NCI-H128 (cell line): ENCODE results near the gene PTPRF.

Source experiments
- DNase-seq: peaks from one replicate; lab custom pipeline; 2025; ENCODE audit not compliant: unreplicated experiment; lab: John Stamatoyannopoulos, UW

PTPRF gene

DNA sequence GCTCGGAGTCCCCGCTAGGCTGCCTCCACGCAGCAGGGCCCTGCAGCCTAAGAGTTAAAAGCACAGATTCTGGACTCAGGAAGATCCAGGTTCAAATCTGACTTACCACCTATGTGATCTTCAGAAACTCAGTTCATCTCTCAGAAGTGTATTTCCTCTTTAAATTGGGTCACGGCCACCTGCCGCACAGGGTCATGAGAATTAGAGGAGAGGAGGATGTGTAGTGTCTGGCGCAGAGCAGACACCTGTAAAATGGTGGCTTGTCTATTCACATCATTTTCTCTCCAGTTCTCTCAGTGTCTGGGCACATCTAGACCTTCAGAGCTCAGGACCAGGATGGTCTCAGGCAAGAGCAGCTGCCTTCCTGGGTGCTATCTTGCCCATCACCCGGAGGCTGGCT lies 45.8 kb downstream of the PTPRF start:
- DNase-seq = no peak

DNA sequence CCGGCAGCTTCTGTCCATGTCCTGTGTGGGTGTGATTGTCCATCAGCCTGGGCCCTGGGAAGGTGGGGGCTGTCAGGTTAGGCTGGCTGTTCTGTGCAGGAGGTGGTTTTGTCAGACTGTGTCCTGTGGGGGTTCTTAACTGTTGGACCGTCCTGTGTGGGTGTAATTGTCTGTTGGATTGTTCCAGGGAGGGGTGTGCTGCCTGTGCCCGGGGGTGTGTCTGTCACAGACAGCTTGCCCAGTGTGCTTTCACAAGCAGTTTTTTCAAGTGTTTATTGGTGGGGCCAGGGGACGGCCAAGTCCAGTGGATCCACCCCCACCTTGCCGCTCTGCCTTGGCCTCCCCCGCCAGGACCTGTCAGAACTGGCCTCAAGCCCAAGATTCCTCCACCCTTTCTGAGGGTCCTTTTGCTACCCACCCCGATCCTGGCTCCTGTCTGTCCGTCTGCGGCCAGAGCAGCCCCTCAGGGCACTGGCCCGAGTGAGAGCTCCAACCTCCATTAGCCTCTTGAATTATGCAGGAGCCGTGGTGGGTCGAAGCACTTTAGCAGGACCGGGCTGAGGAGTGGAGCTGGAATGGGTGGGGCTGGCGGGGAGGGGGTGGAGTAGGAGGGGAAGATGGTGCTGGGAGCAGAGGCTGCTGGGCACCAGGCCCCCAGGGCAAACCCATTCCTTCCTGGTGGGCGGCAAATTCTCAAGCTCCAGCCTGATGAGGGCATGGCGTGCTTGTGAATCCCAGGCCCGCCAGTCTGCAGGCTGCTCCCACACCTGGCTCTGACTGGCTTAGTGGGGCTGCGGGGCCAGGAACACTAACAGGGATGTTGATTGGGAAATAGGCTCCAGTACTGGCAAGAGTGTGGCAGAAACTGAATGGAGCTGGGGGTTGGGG lies 47.2 kb downstream of the PTPRF start:
- DNase-seq = no peak

DNA sequence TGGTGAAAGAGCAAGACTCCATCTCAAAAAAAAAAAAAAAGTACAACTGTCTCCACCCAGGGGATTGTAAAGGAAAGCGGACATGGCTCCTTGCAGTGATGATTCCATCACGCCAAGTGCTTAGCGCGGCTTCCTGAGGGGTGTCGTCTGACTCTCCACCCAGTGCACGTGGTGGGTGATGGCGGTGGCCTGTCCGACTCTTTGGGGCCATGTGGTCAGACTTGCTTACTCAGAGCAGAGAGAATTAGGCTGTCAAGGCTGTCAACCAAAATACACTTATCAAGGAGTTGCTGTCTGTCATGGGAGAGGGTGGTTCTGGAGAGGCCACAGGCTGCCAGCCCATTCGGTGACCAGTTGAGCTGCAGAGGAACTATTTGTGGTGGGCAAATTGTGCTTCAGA lies 49.4 kb downstream of the PTPRF start:
- no peak for DNase-seq

DNA sequence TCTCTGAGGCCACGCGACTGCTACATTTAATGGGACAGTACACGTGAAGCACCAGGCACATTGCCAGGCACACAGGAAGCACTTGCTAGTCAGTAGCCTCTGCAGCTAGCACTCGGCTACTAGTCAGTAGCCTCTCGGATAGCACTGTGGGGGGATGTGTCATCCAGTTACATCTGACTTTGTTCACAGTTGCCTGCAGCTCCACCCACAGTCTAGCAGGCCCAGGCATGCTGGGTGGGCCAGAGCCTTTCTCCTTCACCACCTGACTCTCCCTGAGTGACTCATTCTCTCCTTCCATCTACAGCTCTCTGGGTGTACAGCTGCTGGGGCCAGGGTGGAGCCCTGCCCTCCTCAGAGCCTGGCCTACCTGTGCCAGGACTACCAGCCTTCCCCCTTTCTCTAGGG lies 51.5 kb downstream of the PTPRF start:
- peak; percentile 81 for DNase-seq

DNA sequence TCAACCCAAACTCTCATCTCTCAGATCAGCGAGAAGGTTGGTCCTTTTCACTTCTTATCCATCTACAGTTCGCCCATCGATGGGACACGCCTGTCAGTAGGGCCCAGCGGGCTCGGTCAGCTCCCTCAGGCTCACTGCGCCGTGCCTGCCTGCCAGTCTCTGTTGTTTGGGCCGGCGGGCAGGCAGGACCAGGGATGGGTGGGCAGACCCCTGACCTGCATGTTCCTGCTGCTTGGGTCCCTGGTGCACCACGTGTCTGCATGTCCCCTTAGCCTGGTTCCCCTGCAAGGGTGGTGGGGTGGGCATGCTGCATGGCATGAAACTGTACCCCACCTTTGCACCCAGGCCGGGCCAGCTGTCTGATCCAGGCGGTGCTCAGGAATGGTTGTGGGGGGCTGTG lies 52.4 kb downstream of the PTPRF start:
- no peak for DNase-seq

DNA sequence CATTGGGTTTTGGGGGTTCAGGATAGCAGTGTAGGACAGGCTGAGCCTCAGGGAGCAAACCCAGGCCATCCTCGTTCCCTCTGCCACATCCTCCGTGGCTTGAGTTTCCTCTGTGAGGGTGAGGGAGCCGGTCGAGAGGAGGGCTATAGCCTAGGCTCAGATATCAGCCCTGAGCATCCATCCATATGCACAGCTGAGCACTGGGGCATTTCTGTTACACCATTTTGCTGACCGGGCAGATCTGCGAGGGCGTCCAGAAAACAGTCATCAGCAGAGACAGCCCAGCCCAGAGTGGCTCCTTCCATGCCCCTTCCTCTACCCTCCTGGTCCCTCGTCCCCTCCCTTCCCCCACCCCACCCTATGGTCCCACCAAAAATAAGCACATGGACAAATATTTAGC lies 53.5 kb downstream of the PTPRF start:
- no peak for DNase-seq

DNA sequence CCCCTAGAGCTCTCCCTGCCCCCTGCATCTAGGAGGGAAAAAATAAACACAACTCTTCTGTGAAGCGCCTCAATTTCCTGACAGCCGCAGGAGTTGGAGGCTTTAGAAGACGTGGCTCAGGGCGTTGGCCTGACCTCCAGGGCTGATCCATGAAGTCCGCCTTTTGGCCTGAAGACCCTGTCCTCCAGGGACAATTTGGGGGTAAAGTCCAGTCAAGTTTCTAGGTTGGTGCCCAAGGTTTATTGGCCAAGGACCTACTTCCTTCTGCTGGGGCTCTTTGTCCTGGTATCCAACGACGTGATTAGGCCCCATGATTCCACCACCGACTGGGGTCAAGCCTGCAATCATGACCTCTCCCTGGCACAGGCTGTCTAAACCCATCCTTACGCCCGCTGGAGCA lies 54.9 kb downstream of the PTPRF start:
- no peak for DNase-seq

DNA sequence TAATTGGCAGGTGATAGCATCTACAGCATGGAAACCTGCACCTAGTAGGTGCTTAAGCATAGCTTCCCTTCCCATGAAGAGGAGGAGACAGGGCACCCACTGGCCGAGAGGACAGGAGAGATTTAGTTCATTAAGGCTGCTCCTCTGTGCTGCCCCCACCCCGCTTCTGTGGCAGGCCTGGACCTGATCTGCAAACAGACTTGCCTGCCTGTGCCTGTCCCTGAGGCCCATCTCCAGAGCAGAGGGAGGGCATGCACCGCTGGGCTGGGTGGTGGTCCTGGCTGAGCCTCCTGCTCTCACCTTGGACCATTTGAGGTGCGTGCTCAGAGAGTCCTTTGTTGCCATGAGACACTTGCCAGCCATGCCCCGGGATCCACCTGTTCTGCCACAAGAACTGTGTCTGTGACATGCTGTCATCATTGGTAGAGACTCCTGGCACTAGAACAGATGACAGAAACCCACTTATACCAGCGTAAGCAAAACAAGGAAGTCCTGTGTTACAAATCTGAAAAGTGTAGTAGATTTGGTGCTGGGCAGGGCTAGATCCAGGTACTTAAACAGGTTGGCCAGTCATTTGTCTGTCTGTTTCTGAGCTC lies 55.6 kb downstream of the PTPRF start:
- DNase-seq = no peak

DNA sequence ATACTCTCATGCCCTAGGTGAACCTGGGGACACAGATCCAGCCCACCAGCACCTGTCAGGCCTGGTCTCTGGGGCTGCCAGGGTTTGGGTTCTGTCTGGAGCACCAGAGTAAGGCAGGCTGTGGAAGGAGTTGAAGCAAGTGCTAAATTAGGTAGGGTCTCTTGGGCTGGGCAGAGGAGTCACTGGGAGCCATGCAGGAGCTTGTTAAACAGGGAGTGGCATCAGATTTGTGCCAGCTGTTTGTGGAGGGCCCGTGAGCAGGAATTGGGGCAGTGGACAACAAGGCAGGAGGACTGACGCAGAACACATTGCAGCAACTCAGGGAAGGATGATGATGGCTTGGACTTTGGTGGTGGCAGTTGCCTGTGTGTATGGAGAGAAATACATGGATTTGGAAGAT lies 56.3 kb downstream of the PTPRF start:
- no peak for DNase-seq

DNA sequence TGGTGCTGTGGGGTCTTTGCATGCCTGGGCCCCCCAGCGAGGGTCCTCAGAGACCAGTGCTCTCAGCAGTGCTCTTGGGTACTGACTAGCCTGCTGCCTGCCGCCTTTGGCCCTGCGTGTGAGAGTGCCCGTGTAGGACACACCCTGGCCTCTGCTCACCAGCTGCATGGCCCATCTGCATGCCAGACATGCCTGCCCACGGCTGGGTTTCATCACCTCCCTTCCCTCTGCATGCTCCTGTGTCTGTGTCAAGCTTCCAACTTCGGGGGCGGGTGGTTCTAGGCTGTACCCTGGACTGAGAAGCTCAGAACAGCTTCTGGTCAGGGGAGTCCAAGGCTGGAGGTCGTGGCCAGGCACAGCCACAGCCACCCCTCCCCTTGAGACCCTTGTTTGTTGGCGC lies 56.9 kb downstream of the PTPRF start:
- DNase-seq = no peak

DNA sequence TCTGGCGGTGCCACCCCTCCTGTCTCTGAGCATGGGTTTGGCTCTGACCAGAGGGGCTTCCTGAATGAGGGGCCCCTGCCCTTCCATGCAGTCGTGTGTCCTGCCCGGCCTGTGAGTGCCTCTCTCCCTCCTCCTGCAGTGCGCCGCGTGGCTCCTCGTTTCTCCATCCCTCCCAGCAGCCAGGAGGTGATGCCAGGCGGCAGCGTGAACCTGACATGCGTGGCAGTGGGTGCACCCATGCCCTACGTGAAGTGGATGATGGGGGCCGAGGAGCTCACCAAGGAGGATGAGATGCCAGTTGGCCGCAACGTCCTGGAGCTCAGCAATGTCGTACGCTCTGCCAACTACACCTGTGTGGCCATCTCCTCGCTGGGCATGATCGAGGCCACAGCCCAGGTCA lies 57.9 kb downstream of the PTPRF start:
- DNase-seq = no peak

DNA sequence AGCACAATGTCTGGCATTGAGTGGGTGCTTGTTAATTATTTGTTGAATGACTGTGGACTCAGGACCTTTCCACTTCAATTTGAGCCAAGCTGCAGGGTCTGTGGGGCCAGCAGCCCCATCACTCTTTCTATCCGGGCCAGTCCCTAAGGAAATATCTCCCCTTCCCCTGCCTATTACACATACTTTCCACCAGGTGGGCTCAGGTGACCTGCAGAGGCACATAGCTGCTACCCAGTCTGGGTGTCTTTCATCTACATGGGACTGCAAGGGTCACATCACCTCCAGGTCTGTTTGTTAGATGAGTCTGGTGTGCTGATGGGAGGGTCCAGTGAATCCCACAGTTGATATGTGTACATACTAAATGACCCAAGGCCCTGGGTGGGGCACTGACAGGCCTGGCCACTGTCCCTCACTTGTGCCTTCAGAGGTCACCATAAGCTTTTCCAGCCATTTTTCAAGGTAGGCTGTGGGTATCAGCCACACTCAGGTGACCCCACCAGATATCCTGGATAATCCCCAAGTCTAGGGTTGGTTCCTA lies 59.8 kb downstream of the PTPRF start:
- DNase-seq = no peak

DNA sequence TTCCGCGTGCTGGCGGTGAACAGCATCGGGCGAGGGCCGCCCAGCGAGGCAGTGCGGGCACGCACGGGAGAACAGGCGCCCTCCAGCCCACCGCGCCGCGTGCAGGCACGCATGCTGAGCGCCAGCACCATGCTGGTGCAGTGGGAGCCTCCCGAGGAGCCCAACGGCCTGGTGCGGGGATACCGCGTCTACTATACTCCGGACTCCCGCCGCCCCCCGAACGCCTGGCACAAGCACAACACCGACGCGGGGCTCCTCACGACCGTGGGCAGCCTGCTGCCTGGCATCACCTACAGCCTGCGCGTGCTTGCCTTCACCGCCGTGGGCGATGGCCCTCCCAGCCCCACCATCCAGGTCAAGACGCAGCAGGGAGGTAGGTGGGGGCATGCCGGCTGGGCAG lies 60.5 kb downstream of the PTPRF start:
- no peak for DNase-seq

DNA sequence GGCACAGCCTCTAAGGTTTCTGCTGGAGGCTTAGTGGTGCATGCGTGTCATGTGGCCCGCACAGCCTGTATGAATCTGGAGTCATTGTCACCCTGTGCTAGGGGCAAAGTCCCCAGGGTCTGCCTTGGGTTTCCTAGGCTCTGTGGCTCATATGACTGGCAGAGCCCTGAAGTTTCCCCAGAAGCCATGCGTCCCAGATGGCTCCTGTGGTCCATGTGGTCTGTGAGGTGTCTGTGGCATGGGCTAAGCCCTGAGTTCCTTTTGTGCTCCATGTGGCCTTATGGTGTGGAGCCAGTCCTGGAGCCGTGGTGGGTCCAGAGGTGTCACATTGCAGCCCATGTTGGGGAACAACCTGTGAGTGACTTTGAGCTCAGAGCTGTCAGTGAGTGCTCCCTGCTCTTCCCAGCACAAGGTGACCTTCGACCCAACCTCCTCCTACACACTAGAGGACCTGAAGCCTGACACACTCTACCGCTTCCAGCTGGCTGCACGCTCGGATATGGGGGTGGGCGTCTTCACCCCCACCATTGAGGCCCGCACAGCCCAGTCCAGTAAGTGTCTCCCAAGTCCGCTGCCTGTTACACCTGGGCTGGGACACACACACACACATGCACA lies 61.5 kb downstream of the PTPRF start:
- DNase-seq = no peak

DNA sequence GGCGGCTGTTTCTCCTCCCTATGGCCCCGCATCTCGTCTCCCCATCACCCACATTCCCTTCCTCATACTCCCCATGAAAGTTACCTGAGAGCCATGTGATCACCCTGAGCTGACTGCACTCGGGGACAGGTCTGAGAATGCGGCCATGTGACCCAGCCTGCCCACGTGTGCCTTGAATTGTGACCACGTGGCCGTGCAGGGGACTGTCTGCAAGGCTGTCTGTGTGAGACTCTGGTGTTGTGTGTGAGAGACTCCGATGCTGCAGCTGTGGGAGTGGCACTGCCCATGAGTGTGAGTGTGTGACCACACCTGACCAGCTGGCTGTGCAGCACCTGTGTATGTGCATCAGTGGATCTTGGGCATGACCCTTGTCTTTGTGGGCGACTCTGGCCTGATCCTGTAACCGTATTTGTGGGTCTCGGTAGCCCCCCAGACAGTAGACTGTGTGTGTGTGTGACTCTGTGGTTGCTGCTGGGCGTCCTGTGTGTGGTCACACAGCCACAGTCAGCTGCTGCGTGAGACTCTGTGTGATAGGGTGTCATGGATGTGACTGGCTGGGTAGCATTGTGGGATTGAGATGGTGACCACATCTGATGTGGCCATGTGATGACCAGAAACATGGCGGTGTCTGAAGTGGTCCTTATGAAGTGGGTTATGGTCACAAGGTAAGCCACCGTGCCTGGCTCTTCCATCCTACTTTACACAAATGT lies 62.4 kb downstream of the PTPRF start:
- no peak for DNase-seq

DNA sequence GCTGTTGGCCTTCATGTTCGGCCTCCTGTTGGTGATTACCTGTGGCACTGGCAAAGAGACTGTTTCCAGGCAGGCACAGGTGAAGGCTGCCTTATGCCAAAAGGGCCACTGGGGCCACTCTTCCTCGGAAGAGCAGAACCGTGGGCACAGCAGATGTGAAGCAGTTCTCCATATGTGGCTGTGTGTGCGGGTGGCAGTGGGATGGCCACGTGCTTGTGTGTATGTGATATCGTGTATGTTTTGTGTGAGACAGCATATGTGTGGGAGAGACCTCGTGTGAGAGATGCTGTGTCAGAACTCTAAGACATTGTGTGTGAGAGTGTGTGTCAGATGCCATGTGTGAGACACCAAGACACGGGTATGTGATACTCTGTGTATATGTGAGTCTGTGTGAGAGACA lies 65.9 kb downstream of the PTPRF start:
- no peak for DNase-seq

DNA sequence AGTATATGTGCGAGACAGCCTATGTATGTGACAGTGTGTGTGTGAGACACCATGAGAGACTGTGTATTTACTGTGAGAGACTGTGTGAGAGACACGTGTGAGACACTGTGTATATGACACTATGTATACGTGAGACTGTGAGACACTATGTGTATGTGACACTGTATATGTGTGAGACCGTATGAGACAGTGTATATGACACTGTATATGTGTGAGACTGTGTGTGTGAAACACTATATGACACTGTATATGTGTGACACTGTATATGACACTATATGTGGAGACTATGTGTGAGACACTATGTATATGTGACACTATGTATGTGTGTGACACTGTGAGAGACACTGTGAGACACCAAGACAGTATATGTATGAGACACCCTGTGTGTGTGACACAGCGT lies 66.3 kb downstream of the PTPRF start:
- DNase-seq = no peak

DNA sequence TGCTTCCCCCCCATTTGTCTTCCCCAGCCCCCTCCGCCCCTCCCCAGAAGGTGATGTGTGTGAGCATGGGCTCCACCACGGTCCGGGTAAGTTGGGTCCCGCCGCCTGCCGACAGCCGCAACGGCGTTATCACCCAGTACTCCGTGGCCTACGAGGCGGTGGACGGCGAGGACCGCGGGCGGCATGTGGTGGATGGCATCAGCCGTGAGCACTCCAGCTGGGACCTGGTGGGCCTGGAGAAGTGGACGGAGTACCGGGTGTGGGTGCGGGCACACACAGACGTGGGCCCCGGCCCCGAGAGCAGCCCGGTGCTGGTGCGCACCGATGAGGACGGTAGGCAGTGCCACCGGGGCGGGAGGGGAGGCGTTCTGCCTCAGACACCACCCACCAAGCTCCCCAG lies 67.0 kb downstream of the PTPRF start:
- no peak for DNase-seq

DNA sequence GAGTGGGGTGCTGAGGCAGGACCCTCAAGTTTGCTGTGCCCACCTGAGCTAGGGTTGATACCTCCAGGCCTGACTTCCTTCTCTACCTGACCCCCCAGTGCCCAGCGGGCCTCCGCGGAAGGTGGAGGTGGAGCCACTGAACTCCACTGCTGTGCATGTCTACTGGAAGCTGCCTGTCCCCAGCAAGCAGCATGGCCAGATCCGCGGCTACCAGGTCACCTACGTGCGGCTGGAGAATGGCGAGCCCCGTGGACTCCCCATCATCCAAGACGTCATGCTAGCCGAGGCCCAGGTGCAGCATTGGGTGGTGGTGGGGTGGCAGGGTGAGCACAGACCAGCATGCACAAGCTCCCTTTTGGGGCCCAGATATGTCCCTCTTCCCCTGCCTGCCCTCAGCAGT lies 67.9 kb downstream of the PTPRF start:
- no peak for DNase-seq

DNA sequence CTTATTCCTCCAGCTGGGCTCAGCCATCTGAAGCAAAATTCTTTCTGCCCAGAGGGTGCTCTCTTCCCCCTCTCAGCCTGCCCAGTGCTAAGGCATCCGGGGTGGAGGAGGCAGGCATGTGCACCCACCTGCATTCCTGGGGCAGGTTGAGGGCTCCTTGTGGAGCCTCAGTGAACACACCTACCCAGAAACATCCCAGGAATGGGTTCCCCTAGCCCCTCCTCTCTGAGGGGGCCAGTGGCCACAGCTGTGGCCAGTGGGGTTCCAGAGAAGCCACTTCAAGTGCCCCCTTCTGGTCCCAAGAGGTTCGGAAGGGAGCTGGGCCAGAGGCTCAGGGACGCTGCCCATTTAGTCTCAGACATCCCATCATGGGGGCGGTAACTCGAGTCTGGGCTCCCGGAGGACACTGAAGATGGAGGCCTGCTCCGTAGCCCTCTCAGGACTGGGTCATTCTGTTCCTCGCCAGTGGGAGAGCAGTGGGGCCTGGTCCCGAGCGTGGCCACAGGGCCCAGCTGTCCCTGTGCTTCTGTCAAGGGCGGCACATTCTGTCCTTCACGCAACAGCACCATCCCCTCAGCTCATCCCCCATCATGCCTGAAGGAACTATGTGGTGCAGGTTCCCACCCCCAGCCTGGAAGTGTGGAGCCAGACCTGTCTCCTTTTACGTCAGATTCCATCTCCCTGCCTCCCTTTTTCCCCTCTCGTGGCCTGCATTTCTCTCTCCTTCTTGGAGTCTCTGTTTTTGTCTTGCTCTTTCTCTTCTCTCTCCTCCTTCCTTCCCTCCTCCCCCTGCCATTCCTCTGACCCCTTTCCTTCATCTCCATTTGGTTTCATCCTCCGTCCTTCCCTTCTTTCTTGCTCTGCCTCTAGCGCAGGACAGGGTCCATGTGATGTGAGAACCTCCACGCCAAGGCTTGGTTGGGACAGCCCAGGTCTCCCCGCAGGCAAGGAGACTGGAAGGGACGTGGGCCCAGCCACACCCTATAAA lies 69.6 kb downstream of the PTPRF start:
- DNase-seq = no peak
